GM12873 (cell line): ENCODE measurements around the gene SGTA.

Experiments used
- TF ChIP-seq, protein P1 (sequence below): IDR thresholded peaks from 2 replicates; pipeline ENCODE4 v1.5.1; 2012; ENCODE audit warnings: low read depth, mild to moderate bottlenecking, moderate library complexity, low read length, control low read depth; ENCODE audit not compliant: insufficient read depth; ENCODE audit errors: missing control alignments

Gene SGTA

DNA sequence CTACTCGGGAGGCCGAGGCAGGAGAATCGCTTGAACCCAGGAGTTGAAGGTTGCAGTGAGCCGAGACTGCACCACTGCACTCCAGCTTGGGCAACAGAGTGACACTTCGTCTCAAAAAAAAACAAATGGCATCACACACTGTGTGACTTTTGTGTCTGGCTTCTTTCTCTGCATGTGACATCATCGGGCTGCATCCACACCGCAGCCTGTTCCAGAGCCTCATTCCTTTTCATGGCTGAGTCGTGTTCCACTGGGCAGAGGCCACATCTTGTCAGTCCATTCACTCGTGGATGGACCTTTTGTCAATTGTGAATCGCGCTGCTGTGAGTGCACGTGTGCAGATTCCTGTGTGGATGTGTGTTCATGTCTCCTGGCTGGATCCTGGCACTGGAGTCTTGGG, 10.5 kb upstream of the SGTA start:
- TF ChIP-seq, protein P1, sequence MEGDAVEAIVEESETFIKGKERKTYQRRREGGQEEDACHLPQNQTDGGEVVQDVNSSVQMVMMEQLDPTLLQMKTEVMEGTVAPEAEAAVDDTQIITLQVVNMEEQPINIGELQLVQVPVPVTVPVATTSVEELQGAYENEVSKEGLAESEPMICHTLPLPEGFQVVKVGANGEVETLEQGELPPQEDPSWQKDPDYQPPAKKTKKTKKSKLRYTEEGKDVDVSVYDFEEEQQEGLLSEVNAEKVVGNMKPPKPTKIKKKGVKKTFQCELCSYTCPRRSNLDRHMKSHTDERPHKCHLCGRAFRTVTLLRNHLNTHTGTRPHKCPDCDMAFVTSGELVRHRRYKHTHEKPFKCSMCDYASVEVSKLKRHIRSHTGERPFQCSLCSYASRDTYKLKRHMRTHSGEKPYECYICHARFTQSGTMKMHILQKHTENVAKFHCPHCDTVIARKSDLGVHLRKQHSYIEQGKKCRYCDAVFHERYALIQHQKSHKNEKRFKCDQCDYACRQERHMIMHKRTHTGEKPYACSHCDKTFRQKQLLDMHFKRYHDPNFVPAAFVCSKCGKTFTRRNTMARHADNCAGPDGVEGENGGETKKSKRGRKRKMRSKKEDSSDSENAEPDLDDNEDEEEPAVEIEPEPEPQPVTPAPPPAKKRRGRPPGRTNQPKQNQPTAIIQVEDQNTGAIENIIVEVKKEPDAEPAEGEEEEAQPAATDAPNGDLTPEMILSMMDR = no peak

DNA sequence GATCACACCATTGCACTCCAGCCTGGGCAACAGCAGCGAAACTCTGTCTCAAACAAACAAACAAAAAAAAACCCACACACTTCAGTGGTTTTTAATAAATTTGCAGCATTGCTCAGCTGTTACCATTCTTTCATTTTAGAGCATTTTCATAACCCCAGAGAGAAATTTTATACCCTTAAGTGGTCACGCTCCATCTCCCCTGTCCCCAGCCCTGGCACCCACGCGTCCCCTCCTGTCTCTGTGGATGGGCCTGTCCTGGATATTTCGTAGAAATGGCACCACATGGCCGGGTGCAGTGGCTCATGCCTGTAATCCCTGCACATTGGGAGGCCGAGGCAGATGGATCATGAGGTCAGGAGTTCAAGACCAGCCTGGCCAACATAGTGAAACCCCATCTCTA, 10.1 kb upstream of the SGTA start:
- TF ChIP-seq, protein P1 = no peak

- TF ChIP-seq, protein P1 = no peak
These were observed 8.8 kb upstream of the SGTA start for GRCh38 chr19:2791876-2792275.

DNA sequence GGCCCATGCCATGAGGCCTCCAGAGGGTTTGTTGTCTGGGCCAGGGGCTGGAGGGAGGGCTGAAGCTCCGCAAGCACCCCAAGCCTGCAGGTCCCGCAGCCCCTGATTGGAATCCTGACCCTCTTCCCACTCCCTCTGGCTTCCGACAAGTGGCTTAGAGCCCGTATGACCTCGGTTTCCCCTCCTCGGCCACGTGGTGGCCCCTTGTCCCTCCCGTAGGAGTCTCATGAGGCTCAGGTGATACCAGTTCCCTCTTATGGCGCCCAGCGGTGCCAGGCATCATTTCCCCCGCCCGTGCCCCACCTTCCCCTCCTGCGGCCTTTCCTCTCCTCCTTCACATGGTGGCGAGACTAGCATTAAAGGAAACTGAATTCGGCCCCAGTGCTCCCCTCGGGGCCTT, 8.4 kb upstream of the SGTA start:
- TF ChIP-seq, protein P1 = no peak

DNA sequence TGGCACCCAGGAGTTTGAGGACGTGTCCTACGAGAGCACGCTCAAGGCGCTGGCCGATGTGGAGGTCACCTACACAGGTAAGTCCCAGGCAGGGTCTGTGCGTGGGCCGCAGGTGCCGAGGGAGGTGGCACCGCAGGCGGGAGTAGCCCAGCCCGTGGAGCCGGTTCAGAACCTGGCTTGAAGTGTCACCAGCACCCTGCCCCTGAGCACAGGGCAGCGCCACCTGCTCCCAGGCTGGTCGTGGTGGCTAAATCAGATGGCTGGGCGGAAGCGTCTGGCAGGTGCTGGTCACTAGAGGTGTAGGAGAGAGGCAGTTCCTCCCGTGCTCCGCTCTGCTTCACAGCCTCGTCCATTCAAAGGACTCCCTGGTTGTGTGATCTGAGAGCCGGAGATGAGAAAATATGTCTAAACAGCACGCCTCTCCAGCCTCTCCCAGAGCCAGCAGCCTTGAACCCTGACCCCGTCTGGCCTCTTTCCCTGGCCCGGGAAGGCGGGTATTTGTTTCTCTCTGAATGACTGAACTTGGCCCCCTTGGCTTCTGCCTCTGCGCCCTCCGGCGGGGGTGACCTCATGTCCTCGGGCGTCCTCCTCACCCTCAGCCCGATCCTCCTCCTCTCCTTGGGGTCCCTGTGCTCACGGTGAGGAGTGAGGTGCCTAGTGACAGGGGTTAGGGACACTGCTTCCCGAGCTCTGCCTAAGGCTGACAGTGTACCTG, 7.6 kb upstream of the SGTA start:
- TF ChIP-seq, protein P1 = no peak

GRCh38 chr19:2790194-2790556, 7.1 kb upstream of the SGTA start:
- TF ChIP-seq, protein P1 = no peak

- TF ChIP-seq, protein P1 = no peak
These were observed 5.2 kb upstream of the SGTA start for GRCh38 chr19:2788237-2788636.
